ENCODE results near the gene LCOR. TPM values are rescaled to one million over a fixed set of nuclear protein-coding genes. Genes with fewer than 3 reads are reported as not detected.

Gene LCOR
- total and polyA plus RNA-seq, 2 of the 13 experiments (the other 11 are each of a cell fraction or from before 2014, with no cell fraction given): 12.4 to 23.7 TPM

GRCh38 chr10:96842896-96843723 lies 11.0 kb downstream of the LCOR start (continued):
- TF ChIP-seq POLR2G (IDR thresholded peaks at IDR 0.05; ENCODE audit: low read depth, low read length) (no peak), FOXO4 (CRISPR knock-in tag; conservative IDR thresholded peaks at IDR 0.05) (no peak), SIN3B (IDR thresholded peaks at IDR 0.05; ENCODE audit: low read length) (no peak), ZNF430 (CRISPR knock-in tag; IDR thresholded peaks at IDR 0.05) (peak; percentile 65; the same call in 1 of the 2 replicates), ZNF83 (CRISPR knock-in tag; IDR thresholded peaks at IDR 0.05; ENCODE audit: borderline replicate concordance) (no peak), ZNF280D (CRISPR knock-in tag; IDR thresholded peaks at IDR 0.05) (peak; percentile 93), POGZ (CRISPR knock-in tag; IDR thresholded peaks at IDR 0.05) (peak; percentile 87), IKZF4 (CRISPR knock-in tag; IDR thresholded peaks at IDR 0.05; ENCODE audit: borderline replicate concordance, low read depth, not compliant biosample characterization) (no peak), KDM2A (CRISPR knock-in tag; IDR thresholded peaks at IDR 0.05; ENCODE audit: borderline replicate concordance, low read depth) (peak; percentile 51; the same call in 1 of the 2 replicates), AHR (CRISPR knock-in tag; IDR thresholded peaks at IDR 0.05) (no peak), FOXP1 (IDR thresholded peaks at IDR 0.05) (peak; percentile 62), FOXP1 (CRISPR knock-in tag; IDR thresholded peaks at IDR 0.05) (peak; percentile 93), ZNF672 (CRISPR knock-in tag; IDR thresholded peaks at IDR 0.05) (no peak), RBM22 (optimal IDR thresholded peaks at IDR 0.05; ENCODE audit: low read length) (peak; percentile 61), ARID5B (CRISPR knock-in tag; IDR thresholded peaks at IDR 0.05) (peak; percentile 98), CAMTA2 (CRISPR knock-in tag; IDR thresholded peaks at IDR 0.05; ENCODE audit: borderline replicate concordance) (no peak), ZKSCAN8 (CRISPR knock-in tag; IDR thresholded peaks at IDR 0.05; ENCODE audit: borderline replicate concordance) (peak; percentile 92; the same call in 1 of the 2 replicates), ZNF441 (CRISPR knock-in tag; IDR thresholded peaks at IDR 0.05; ENCODE audit: borderline replicate concordance) (no peak), ZSCAN20 (CRISPR knock-in tag; IDR thresholded peaks at IDR 0.05; ENCODE audit: borderline replicate concordance) (no peak), CREB3 (CRISPR knock-in tag; IDR thresholded peaks at IDR 0.05) (no peak)
